Ureter (tissue), 1 donor: Measurements from ENCODE around the gene PRDM11. TPM values are rescaled to one million over a fixed set of nuclear protein-coding genes. Genes with fewer than 3 reads are reported as not detected.
"Not testable (repeated sequence)": the region's sequence is repeated elsewhere in the genome, so short reads cannot be mapped to it uniquely, and the experiment has no call there.

Experiments used
- DNase-seq: peaks from one replicate; pipeline ENCODE4 v3.0.0-alpha.2; 2020; ENCODE audit warnings: low spot score
- total RNA-seq: library from RNA; stranded (reverse); gene quantifications from one replicate; pipeline ENCODE4 v1.2.4, GENCODE V29; 2023
- donor health status: DM: yes; HTN: yes; CAD: no.

The PRDM11 gene
- total RNA-seq = 35.3 TPM

GRCh38 chr11:45146072-45147016 is at the start of gene PRDM11:
PRDM11 (plus strand) TSS chr11:45146639; CDS start chr11:45181767, 35,128 bp downstream.
- DNase-seq = peak; percentile 75

DNA sequence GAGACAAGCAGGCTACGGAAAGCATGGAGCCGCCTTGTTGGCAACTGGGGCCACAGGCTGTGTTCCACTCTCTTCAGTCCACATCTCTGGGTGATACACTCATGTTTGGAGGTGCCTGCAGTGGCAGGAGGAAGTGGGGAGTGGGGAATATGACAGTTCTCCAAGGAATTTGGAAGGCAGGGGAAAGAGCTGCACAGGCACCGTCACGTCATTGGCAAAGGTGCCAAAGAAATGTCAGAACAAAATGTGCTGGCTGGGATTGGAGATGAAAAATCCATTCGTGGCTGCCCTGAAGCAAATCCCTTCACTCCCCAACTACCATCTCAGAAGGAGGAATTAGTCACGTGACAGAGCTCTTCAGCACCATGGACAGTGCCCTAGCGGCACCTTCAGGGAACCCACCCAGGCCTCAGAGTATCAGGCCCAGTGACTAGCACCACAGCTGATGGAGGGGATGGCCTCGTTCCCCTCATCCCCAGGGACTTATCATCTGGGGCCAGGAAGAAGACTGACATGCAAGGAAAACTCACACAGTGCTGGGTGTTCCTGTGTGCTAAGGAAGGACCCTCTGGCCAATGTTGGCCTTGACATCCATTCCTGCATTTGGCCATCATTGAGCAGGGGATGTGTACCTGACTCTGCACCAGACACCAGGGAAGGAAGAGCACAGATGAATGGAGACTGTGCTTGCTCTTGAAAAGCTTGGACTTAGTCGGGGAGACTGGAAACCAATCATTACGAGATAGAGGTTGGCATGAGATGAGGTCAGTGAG is 48.5 kb upstream of the PRDM11 start:
- no peak for DNase-seq

DNA sequence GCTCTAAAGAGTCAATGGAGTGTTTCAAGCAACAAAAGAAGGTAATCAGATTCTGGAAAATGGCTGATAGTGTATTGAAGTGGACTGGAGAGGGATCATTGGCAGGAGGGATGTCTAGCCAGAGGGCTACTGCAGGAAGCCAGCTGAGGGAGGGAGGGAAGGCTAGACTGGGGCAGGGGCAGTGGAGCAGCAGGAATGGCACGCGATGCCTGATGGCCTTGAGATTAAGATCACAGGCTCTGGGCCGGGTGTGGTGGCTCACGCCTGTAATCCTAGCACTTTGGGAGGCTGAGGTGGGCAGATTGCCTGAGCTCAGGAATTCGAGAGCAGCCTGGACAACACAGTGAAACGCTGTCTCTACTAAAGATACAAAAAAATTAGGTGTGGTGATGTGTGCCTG is 47.5 kb upstream of the PRDM11 start:
- DNase-seq = no peak

GRCh38 chr11:45100339-45100738 is 46.1 kb upstream of the PRDM11 start:
- DNase-seq = no peak

DNA sequence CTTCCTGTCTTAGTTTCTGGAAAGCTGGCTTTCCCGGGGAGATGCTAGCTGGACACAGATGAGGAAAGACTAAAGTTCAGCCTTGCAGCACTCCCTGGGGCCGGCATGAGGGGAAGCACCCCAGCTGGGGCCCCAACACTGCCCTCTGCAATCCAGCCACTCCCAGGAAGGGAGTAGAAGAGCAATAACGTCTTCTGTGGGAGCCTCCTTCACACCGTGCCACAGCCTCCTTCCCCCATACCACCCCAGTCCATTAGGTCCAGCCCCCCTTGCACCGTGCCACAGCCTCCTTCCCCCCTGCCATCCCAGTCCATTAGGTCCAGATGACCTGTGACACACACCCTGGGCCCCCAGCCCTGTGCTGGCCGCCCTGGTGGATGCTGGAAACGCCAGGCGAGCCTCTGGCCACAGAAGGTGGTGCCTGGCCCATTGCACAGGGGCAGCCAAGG is 44.1 kb upstream of the PRDM11 start:
- peak; percentile 36 for DNase-seq

DNA sequence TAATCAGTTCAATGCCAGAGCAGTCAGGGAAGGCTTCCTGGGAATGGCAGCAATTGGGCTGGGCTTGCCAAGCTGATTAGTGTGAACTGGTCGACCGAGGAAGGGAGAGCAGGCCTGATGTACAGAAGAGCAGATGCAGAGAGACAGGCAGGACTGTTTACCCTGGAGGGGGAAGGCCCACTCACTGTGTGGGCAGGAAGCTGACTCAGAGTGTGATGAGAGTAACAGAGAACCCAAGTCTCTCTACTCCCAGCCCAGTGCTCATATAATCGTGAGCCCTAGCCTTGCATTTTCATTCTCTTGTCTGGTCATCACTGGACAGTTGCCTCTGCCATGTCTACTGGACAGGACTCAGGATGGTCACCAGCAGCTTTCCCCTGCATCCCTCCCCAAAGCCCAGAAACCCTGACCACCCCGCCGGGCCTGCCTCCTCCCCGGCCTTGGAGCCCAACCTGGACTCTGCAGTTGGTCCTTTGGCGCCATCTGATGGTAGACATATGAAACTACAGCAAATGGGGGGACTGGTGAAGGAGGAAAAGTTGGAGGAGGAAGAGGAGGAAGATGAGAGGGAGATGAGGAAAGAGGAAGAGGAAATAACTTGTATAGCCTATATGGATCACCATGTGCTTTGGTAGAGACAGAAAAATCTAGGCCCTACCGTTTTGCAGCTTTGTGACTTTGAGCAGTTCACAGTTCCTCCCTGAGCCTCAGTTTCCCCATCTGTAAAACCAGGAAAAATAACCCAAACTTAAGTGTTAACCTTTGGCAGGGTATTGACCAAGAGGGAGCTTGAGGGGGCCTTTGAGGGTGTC is 43.4 kb upstream of the PRDM11 start:
- peak; percentile 69 for DNase-seq

DNA sequence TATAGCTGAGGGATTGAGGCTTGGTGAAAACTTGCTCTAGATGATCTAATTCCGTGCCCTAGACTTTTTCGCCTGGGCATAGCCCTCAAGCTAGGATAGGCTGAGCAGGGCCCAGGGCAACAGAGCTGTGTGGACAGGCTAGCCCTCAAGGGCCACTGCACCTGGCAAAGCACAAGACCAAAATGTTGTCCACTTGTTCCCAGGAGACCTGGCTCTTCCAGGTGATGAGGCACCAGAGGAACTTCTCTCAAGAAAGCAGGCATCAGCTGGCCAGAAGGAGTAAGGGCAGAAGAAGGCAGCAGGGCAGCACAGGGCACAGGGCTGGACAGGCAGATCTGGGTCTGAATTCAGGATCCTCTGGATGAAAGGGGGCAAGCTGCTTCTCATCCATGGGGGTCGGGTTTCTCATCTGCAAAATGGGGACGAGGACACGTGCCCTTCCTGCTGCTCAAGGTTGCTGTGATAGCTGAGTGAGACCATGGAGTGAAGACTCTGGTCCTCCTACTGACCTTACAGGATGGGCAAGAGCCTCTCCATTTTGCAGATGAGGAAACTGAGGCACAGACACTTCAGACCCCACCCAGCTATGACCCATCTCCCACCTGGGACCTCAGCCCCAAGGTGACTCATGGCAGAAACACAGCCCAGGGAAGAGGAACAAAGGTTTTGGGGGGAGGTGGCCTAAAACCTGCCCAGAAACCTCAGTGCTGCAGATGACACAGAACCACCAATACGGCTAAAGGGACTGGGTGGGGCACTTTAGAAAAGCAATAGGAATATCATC is 42.2 kb upstream of the PRDM11 start:
- peak; percentile 24 for DNase-seq

- DNase-seq = peak; percentile 36
Measured at GRCh38 chr11:45104790-45105084, 41.7 kb upstream of the PRDM11 start.

GRCh38 chr11:45105233-45105983 is 41.0 kb upstream of the PRDM11 start:
- DNase-seq = peak; percentile 64

DNA sequence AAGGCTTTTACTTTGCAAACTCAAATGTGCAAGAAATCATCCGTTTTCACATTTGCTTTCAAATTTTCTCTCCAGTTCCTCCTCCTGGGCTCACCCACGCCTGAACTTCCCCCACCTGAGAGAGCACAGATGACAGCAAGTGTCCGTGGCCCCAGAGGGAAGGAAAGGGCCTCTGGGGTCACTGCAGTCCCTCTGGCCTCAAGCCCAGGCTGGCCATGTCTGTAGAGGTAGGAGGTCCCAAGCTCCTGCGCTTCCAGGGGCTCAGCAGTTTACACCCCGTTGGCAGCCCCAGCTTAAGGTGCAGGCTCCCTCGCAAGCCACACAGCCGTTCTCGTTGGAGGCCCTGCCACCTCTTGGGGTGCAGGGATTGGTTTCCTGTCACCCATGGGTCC is 40.5 kb upstream of the PRDM11 start:
- DNase-seq = peak; percentile 29

DNA sequence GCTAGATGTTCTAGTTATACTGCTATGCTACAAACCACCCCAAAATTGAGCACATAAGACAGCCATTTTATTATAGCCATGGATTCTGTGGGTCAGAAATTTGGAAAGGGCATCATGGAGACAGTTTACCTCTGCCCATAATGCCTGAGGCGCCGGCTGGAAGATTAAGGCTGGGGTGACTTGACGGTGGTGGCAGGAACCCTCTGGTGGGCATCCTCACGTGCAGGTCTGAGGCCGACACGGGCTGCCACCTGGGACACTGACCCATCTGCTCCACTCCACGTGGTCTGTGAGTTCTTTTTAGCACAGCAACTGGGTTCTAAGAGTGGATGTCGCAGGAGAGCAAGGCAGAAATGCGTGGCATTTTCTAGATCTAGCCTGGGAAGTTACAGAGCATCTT is 40.0 kb upstream of the PRDM11 start:
- DNase-seq = peak; percentile 34

GRCh38 chr11:45107029-45107428 is 39.4 kb upstream of the PRDM11 start:
- peak; percentile 18 for DNase-seq

GRCh38 chr11:45108070-45109064 is 38.1 kb upstream of the PRDM11 start:
- peak; percentile 34 for DNase-seq

- DNase-seq = no peak
Measured at GRCh38 chr11:45109400-45109799, 37.0 kb upstream of the PRDM11 start.

GRCh38 chr11:45110562-45110961 is 35.9 kb upstream of the PRDM11 start:
- no peak for DNase-seq

- no peak for DNase-seq
Measured at GRCh38 chr11:45113807-45114206, 32.6 kb upstream of the PRDM11 start.

GRCh38 chr11:45127836-45128235 is 18.6 kb upstream of the PRDM11 start:
- DNase-seq = not testable (repeated sequence)

DNA sequence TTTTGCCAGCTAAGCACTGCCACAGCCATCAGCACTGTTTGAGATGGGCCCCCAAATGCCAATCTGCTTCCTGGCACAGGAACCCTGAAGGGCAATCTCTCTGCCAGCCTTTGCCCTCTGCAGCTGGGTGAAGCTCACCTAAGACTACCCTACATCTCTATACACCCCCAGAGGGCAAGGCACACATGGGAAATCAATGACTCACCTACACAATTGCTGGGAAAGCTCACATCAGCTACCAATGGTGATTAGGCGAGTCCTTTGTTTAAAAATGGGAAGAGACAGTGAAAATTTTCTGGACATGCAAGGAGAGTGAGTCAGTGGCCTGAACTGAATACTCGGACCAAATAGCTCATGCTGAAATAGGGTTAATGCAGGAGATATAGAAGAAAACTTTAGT is 12.6 kb upstream of the PRDM11 start:
- DNase-seq = no peak

DNA sequence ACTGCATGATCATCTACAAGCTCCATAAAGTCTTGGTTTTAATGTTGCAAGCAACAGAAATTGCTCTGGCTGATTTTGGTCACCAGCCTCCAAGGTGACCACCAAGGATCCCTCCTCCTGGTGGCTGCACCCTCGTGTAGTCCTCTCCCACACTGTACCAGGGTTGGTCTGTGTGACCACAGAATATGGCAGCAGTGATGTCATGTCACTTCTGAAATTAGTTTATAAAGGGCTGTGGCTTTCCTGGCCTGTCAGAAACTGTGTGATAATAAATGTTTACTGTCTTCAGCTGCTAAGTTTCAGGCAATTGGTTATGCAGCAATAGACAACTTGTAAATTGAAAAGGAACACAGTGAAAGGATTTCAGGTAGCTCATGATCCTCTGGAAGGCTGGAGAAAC is 5.3 kb upstream of the PRDM11 start:
- no peak for DNase-seq
